ENCODE measurements around the gene FKBP15. TPM values are rescaled to one million over a fixed set of nuclear protein-coding genes. Genes with fewer than 3 reads are reported as not detected.

FKBP15 gene
- total RNA-seq, 1 donor from 2014 or later = 30.0 TPM

- Mint-ChIP-seq H3K4me3 (no peak overlapping the region), H3K4me1 (no peaks in the 10 kb centered on the region), H3K9me3 (peaks cover 7% of the 10 kb centered on the region), H3K27me3 (ENCODE audit: low read depth) (no peaks in the 10 kb centered on the region), H3K36me3 (peaks cover 57% of the 10 kb centered on the region), H3K27ac (no peak overlapping the region)
- TF ChIP-seq CTCF (IDR thresholded peaks at IDR 0.05; ENCODE audit: unreplicated experiment) = no peak
- DNase-seq (ENCODE audit: low spot score in 2 of 2, unreplicated experiment in 2 of 2) = no peak
Observed at GRCh38 chr9:113168809-113169208, 52.3 kb downstream of the FKBP15 start.

DNA sequence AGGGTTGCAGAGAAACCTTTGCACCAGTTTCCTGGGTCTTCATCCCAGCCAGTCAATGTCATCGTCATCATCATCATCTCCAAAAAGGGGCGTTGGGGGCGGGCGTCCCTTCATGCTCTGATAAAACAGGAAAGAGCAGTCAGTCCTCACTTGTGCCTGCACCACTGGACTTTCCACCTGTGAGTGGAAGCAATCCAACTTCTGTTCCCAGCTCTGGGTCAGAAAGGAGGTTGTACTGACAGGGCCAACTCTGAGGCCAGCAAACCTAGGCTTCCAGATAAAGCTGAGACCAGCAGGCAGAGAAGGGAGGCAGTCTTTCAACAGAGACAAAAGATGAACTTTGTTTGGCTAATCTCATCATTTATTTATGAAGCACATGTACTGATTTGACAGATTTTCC, 55.0 kb downstream of the FKBP15 start:
- no peak overlapping the region for H3K27ac Mint-ChIP-seq

DNA sequence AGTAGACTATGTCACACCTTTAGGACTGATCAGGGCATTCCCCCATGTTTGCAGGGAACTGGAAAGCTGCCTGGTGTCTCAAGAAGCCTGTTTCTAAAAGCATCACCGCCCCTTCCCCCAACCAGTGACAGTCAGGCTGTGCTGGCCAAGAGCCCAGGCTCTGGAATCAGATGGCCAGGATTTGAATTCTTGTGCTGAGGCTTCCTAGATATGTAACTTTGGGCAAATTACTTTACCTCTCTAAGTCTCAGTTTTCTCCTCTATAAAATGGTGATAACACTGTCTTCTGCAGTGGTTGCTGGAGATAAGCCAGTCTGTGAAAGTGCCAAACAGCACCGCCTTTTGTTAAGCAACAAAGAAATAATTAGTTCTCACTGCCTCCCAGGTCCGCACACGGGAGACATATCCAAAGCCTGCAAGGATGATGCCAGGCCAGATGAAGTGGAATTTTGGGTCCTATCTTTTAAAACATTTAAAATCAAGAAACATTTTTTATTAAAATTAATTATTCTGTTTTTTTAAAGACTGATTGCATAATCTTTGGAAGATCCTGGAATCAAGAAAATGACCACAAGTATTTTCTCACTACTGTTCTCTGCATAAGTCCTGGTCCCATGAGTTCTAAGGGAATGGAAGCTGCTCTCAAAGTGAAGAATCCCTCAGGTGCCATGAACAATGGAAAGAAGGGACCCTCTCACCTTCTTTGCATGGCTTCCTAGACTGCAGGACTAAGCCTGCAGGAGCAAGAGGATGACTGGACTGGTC, 56.4 kb downstream of the FKBP15 start:
- Mint-ChIP-seq H3K4me1 (peaks cover 8% of the 10 kb centered on the region), H3K4me3 (no peak overlapping the region), H3K9me3 (no peaks in the 10 kb centered on the region), H3K27ac (no peak overlapping the region), H3K36me3 (peaks cover 44% of the 10 kb centered on the region), H3K27me3 (ENCODE audit: low read depth) (no peaks in the 10 kb centered on the region)
- DNase-seq (ENCODE audit: low spot score in 2 of 2, unreplicated experiment in 2 of 2) = no peak
- TF ChIP-seq CTCF (IDR thresholded peaks at IDR 0.05; ENCODE audit: unreplicated experiment) = no peak

More for the DNA sequence above, 55.0 kb downstream of the FKBP15 start:
- TF ChIP-seq CTCF (IDR thresholded peaks at IDR 0.05; ENCODE audit: unreplicated experiment) = no peak
- no peaks in the 10 kb centered on the region for H3K27me3 Mint-ChIP-seq (ENCODE audit: low read depth)
- H3K36me3 Mint-ChIP-seq = peaks cover 48% of the 10 kb centered on the region
- peaks cover 4% of the 10 kb centered on the region for H3K4me1 Mint-ChIP-seq
- no peaks in the 10 kb centered on the region for H3K9me3 Mint-ChIP-seq
- DNase-seq (ENCODE audit: low spot score in 2 of 2, unreplicated experiment in 2 of 2) = no peak
- no peak overlapping the region for H3K4me3 Mint-ChIP-seq

DNA sequence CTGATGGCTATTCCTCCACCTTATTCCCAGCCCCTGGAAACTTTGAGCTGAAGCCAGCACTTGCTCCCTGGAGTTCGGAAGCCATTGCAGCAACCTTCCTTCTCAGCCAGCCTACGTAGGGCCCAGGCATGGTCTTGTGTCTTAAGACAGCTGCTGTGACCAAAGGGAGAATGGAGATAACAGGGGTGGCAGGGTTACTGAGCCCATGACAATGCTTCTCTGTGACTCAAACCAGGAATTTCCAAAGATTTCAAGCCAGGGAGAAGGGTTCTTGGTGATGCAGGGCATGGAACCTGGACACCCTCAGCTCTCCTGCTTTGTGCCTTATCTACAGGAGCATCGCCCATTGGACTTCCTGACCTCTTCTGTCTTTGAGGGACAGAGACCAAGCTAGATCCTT, 58.1 kb downstream of the FKBP15 start:
- no peak for TF ChIP-seq CTCF (IDR thresholded peaks at IDR 0.05; ENCODE audit: unreplicated experiment)
- H3K27ac Mint-ChIP-seq = no peak overlapping the region
- peaks cover 8% of the 10 kb centered on the region for H3K4me1 Mint-ChIP-seq
- H3K4me3 Mint-ChIP-seq = no peak overlapping the region
- peaks cover 38% of the 10 kb centered on the region for H3K36me3 Mint-ChIP-seq
- no peak for DNase-seq (ENCODE audit: low spot score in 2 of 2, unreplicated experiment in 2 of 2)
- H3K9me3 Mint-ChIP-seq = no peaks in the 10 kb centered on the region
- H3K27me3 Mint-ChIP-seq (ENCODE audit: low read depth) = no peaks in the 10 kb centered on the region

DNA sequence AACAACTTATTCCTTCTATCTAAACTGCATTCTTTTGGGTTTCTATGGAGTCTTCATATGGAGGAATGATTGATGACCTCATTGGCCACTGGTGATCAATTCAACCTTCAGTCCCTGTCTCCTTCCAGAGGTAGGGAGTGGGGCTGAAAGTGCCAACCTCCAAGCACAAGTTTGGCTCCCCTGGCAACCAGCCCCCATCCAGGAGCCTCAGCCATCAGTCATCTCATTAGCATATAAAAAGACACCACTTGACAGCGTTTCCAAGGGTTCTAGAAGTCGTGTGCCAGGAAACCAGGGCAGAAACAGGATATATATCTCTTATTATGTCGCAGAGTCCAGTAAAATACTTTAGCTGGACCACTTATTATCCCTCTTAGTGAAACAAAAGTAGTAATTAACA, 60.5 kb downstream of the FKBP15 start:
- Mint-ChIP-seq H3K27me3 (ENCODE audit: low read depth) (no peaks in the 10 kb centered on the region), H3K27ac (peak overlapping the region; percentile 32), H3K36me3 (peaks cover 35% of the 10 kb centered on the region), H3K9me3 (no peaks in the 10 kb centered on the region), H3K4me1 (peaks cover 16% of the 10 kb centered on the region), H3K4me3 (no peak overlapping the region)
- TF ChIP-seq CTCF (IDR thresholded peaks at IDR 0.05; ENCODE audit: unreplicated experiment) = no peak
- no peak for DNase-seq (ENCODE audit: low spot score in 2 of 2, unreplicated experiment in 2 of 2)
